ENCODE measurements around the gene SCLY. TPM values are rescaled to one million over a fixed set of nuclear protein-coding genes. Genes with fewer than 3 reads are reported as not detected.

The SCLY gene
- total and polyA plus RNA-seq, 2 of the 13 experiments (the other 11 are each of a cell fraction or from before 2014, with no cell fraction given), result 27.9 to 38.6 TPM

DNA sequence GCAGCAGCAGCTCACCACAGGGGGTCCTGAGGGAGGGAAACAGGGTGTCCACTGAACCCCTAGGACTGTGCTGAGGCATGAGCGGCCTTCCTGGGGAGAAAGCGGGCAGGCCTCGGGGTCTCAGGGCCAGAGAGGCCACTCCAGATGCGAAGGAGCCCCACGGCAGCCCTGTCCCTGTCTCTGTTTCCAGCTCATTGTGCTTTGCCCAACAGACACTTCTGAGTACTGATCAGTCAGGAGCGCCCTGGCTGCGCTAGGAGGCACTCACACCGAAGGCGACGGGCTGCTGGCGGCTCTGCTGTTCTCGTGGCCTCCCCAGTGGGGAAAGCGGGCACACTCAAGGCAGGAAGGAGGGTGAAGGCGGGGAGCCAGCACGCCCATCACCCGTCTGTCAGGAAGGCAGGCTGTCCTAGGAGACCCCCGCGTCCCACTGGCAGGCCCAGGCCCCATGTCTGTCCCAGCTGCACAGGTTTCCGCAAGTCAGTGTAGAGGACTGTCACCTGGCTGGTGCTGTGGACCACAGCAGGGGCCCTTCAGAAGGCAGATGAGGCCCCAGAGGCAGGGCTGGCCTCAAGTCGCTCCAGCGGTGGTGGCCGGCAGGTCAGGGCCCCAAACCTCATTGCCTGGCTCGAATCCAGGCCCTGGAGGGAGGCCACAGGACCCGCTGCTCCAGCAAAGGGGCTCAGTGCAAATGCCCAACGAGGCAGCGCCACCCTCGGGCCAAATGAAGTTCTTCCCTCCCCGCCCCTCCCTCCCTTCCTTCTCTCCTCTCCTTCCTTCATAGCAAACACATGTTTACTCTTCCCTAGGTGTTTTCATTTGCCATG, 46.1 kb downstream of the SCLY start (continued):
- TF ChIP-seq ZMYM3 (CRISPR knock-in tag; IDR thresholded peaks at IDR 0.05) (no peak), NR2F6 (IDR thresholded peaks at IDR 0.05) (no peak), NR2F6 (CRISPR knock-in tag; IDR thresholded peaks at IDR 0.05) (no peak), MAFF (IDR thresholded peaks at IDR 0.05; ENCODE audit: low read depth, low read length) (no peak), ZFP36L2 (CRISPR knock-in tag; IDR thresholded peaks at IDR 0.05) (no peak), JARID2 (CRISPR knock-in tag; IDR thresholded peaks at IDR 0.05; ENCODE audit: insufficient replicate concordance) (no peak), ZNF121 (CRISPR knock-in tag; IDR thresholded peaks at IDR 0.05) (no peak), HNRNPUL1 (IDR thresholded peaks at IDR 0.05; ENCODE audit: low read depth, low read length) (no peak), KDM5A (IDR thresholded peaks at IDR 0.05; ENCODE audit: borderline replicate concordance, low read length) (no peak), ZNF569 (CRISPR knock-in tag; IDR thresholded peaks at IDR 0.05; ENCODE audit: borderline replicate concordance) (no peak), ZNF816 (CRISPR knock-in tag; IDR thresholded peaks at IDR 0.05; ENCODE audit: borderline replicate concordance) (no peak), KLF15 (CRISPR knock-in tag; IDR thresholded peaks at IDR 0.05; ENCODE audit: borderline replicate concordance) (no peak), ZNF577 (CRISPR knock-in tag; IDR thresholded peaks at IDR 0.05; ENCODE audit: borderline replicate concordance, low read depth) (no peak), ZNF281 (CRISPR knock-in tag; IDR thresholded peaks at IDR 0.05; ENCODE audit: borderline replicate concordance) (no peak), PHF8 (CRISPR knock-in tag; IDR thresholded peaks at IDR 0.05) (no peak; the same call in 1 of the 2 replicates), ZNF558 (CRISPR knock-in tag; IDR thresholded peaks at IDR 0.05; ENCODE audit: borderline replicate concordance) (no peak; the same call in 1 of the 2 replicates), GABPA (IDR thresholded peaks at IDR 0.05; ENCODE audit: low read depth, low read length) (no peak), GABPA (CRISPR knock-in tag; IDR thresholded peaks at IDR 0.05; ENCODE audit: low read depth) (no peak), ZNF616 (CRISPR knock-in tag; IDR thresholded peaks at IDR 0.05; ENCODE audit: low read depth) (no peak), SRSF4 (IDR thresholded peaks at IDR 0.05; ENCODE audit: low read depth, low read length, poor library complexity, severe bottlenecking) (no peak), DR1 (CRISPR knock-in tag; IDR thresholded peaks at IDR 0.05) (no peak), MIER3 (CRISPR knock-in tag; IDR thresholded peaks at IDR 0.05; ENCODE audit: borderline replicate concordance) (no peak), MTERF4 (CRISPR knock-in tag; IDR thresholded peaks at IDR 0.05) (no peak)
- TF ChIP-seq, protein P1, sequence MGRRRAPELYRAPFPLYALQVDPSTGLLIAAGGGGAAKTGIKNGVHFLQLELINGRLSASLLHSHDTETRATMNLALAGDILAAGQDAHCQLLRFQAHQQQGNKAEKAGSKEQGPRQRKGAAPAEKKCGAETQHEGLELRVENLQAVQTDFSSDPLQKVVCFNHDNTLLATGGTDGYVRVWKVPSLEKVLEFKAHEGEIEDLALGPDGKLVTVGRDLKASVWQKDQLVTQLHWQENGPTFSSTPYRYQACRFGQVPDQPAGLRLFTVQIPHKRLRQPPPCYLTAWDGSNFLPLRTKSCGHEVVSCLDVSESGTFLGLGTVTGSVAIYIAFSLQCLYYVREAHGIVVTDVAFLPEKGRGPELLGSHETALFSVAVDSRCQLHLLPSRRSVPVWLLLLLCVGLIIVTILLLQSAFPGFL (CRISPR knock-in tag; IDR thresholded peaks at IDR 0.05), result no peak
- TF ChIP-seq, protein P2, sequence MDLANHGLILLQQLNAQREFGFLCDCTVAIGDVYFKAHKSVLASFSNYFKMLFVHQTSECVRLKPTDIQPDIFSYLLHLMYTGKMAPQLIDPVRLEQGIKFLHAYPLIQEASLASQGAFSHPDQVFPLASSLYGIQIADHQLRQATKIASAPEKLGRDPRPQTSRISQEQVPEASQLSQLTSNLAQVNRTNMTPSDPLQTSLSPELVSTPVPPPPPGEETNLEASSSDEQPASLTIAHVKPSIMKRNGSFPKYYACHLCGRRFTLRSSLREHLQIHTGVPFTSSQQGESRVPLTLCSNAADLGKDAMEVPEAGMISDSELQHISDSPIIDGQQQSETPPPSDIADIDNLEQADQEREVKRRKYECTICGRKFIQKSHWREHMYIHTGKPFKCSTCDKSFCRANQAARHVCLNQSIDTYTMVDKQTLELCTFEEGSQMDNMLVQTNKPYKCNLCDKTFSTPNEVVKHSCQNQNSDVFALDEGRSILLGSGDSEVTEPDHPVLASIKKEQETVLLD (CRISPR knock-in tag; IDR thresholded peaks at IDR 0.05; ENCODE audit: low read depth), result no peak
